Sigmoid colon (tissue), 7 donors: Measurements from ENCODE around the gene EGFLAM. TPM values are rescaled to one million over a fixed set of nuclear protein-coding genes. Genes with fewer than 3 reads are reported as not detected.

Experiments
- DNase-seq: peaks from one replicate; pipeline ENCODE4 v3.0.0-alpha.2; 2019
- H3K27ac ChIP-seq, 4 donors: fragments of 200-600 bp; sonication (generic); one replicate each; pipeline ENCODE4 v1.5.1; 2016 to 2019; ENCODE audit warnings: mild to moderate bottlenecking in 1 of 4
- H3K27me3 ChIP-seq, 3 donors: fragments of 200-600 bp; sonication (generic); one replicate each; pipeline ENCODE4 v1.5.1; 2019; ENCODE audit warnings: mild to moderate bottlenecking in 1 of 3
- H3K36me3 ChIP-seq, 4 donors: fragments of 200-600 bp; sonication (generic); one replicate each; pipeline ENCODE4 v1.5.1; 2016 to 2019
- H3K4me1 ChIP-seq, 4 donors: fragments of 200-600 bp; sonication (generic); one replicate each; pipeline ENCODE4 v1.5.1; 2017 to 2019
- H3K4me3 ChIP-seq, 4 donors: fragments of 200-600 bp; sonication (generic); one replicate each; pipeline ENCODE4 v1.5.1; 2017 to 2019; ENCODE audit warnings: mild to moderate bottlenecking in 2 of 4, moderate library complexity in 1 of 4
- H3K9me3 ChIP-seq, 4 donors: fragments of 200-600 bp in 3 of 4; sonication (generic) in 3 of 4; one replicate each; pipeline versions ENCODE4 v1.5.1 to v1.6.1; 2013 to 2019
- CTCF ChIP-seq, 4 experiments: fragments of 450-650 bp in 3 of 4; fragments of 200-600 bp in 1 of 4; IDR thresholded peaks; one replicate each; pipeline ENCODE4 v1.5.1; 2016 to 2019; ENCODE audit warnings: antibody characterized with exemption in 4 of 4, mild to moderate bottlenecking in 3 of 4, moderate library complexity in 2 of 4
- EP300 ChIP-seq, 4 donors: sonication (generic); formaldehyde crosslinking; IDR thresholded peaks; one replicate each; pipeline ENCODE4 v1.6.1; 2017; ENCODE audit warnings: antibody characterized with exemption in 4 of 4
- POLR2A ChIP-seq, 2 donors: fragments of 450-650 bp; IDR thresholded peaks; one replicate each; pipeline ENCODE4 v1.6.1; 2016; ENCODE audit warnings: antibody characterized with exemption in 2 of 2, mild to moderate bottlenecking in 2 of 2, moderate library complexity in 2 of 2
- POLR2AphosphoS5 ChIP-seq, 4 donors: sonication (generic); formaldehyde crosslinking; IDR thresholded peaks; one replicate each; pipeline ENCODE4 v1.6.1; 2017; ENCODE audit warnings: antibody characterized with exemption in 4 of 4
- WGBS, 2 donors: extraction: QIAGEN DNeasy Blood & Tissue Kit; methylation state at CpG; one replicate each; pipeline ENCODE4 v1.1.7; 2013; 5-methylcytosine and 5-hydroxymethylcytosine counted together
- intact Hi-C: fragments of 100-400 bp; cut with DNase I; formaldehyde crosslinking; loops from one replicate; pipeline ENCODE4 v1.15.1; 2023
- polyA plus RNA-seq, 3 donors: library from polyadenylated mRNA; stranded (reverse); fragments of 200-250 nt; gene quantifications; one replicate each; pipeline ENCODE4 v1.2.3, GENCODE V29; 2013
- total RNA-seq, 4 donors: library from RNA; depleted of rRNA; stranded (reverse); fragments of >200 nt; gene quantifications; one replicate each; pipeline ENCODE4 v1.1.0, GENCODE V29; 2016
- donor health status: healthy with polysubstance abuse.
- donor health status: Bipolar disorder and iron deficiency.
- donor health status: healthy.

Gene EGFLAM
- total and polyA plus RNA-seq, 7 donors: 0.46 to 5.7 (median 2.5) TPM

GRCh38 chr5:38263983-38264382, 5.6 kb downstream of the EGFLAM start:
- H3K4me1 ChIP-seq: peaks cover 0 to 3% (median 1%) of the 10 kb centered on the region in 4 donors
- H3K4me3 ChIP-seq: no peak overlapping the region
- no peaks in the 10 kb centered on the region for H3K9me3 ChIP-seq
- no peaks in the 10 kb centered on the region for H3K36me3 ChIP-seq
- no peak overlapping the region for H3K27ac ChIP-seq
- TF ChIP-seq EP300 (IDR thresholded peaks at IDR 0.05) (no peak), POLR2A (IDR thresholded peaks at IDR 0.05) (no peak), CTCF (IDR thresholded peaks at IDR 0.05) (no peak), POLR2AphosphoS5 (IDR thresholded peaks at IDR 0.05) (no peak)
- intact Hi-C loops: no loop called here
- 14 to 31% methylated on average over 6 of the region's 6 CpGs for WGBS, 2 donors
- DNase-seq: no peak
- H3K27me3 ChIP-seq: peaks cover 0 to 21% (median 2%) of the 10 kb centered on the region in 3 donors

- 26 to 35% methylated on average over 13 of the region's 13 CpGs for WGBS, 2 donors
- TF ChIP-seq CTCF (IDR thresholded peaks at IDR 0.05): peak in 2 of 4 experiments; percentile 50 to 66
- TF ChIP-seq POLR2A (IDR thresholded peaks at IDR 0.05): no peak
- TF ChIP-seq POLR2AphosphoS5 (IDR thresholded peaks at IDR 0.05): no peak
- no peak for TF ChIP-seq EP300 (IDR thresholded peaks at IDR 0.05)
- no peaks in the 10 kb centered on the region for H3K4me1 ChIP-seq
- DNase-seq: no peak
- peaks cover 0 to 15% (median 0%) of the 10 kb centered on the region in 3 donors for H3K27me3 ChIP-seq
- H3K4me3 ChIP-seq: no peak overlapping the region
- no peak overlapping the region for H3K27ac ChIP-seq
- no peaks in the 10 kb centered on the region for H3K9me3 ChIP-seq
- intact Hi-C loops: no loop called here
- no peaks in the 10 kb centered on the region for H3K36me3 ChIP-seq
These were observed 7.3 kb downstream of the EGFLAM start for GRCh38 chr5:38265546-38266179.

GRCh38 chr5:38267372-38267771, 9.0 kb downstream of the EGFLAM start:
- whole genome bisulfite sequencing, 2 donors: 59 to 81% methylated on average over 2 of the region's 2 CpGs

GRCh38 chr5:38273626-38274025, 15.3 kb downstream of the EGFLAM start:
- 77 to 90% methylated on average over 3 of the region's 3 CpGs for WGBS, 2 donors
- H3K4me3 ChIP-seq: no peak overlapping the region
- H3K27ac ChIP-seq: no peak overlapping the region
- H3K36me3 ChIP-seq: no peaks in the 10 kb centered on the region
- peaks cover 2 to 13% (median 4%) of the 10 kb centered on the region in 4 donors for H3K9me3 ChIP-seq
- no peak for TF ChIP-seq CTCF (IDR thresholded peaks at IDR 0.05)
- no peak for TF ChIP-seq POLR2AphosphoS5 (IDR thresholded peaks at IDR 0.05)
- no peak for TF ChIP-seq POLR2A (IDR thresholded peaks at IDR 0.05)
- no peak for TF ChIP-seq EP300 (IDR thresholded peaks at IDR 0.05)
- no peaks in the 10 kb centered on the region for H3K27me3 ChIP-seq
- DNase-seq: no peak
- intact Hi-C loops: no loop called here
- no peaks in the 10 kb centered on the region for H3K4me1 ChIP-seq

More at GRCh38 chr5:38267372-38267771, 9.0 kb downstream of the EGFLAM start:
- Histone ChIP-seq H3K4me1 (no peaks in the 10 kb centered on the region), H3K27me3 (peaks cover 0 to 15% (median 0%) of the 10 kb centered on the region in 3 donors), H3K36me3 (no peaks in the 10 kb centered on the region), H3K9me3 (no peaks in the 10 kb centered on the region), H3K27ac (no peak overlapping the region), H3K4me3 (no peak overlapping the region)
- TF ChIP-seq POLR2AphosphoS5 (IDR thresholded peaks at IDR 0.05) (no peak), EP300 (IDR thresholded peaks at IDR 0.05) (no peak), CTCF (IDR thresholded peaks at IDR 0.05) (no peak), POLR2A (IDR thresholded peaks at IDR 0.05) (no peak)
- no peak for DNase-seq
- intact Hi-C loops: no loop called here

GRCh38 chr5:38274370-38274769, 16.0 kb downstream of the EGFLAM start:
- Histone ChIP-seq H3K36me3 (no peaks in the 10 kb centered on the region), H3K9me3 (peaks cover 2 to 13% (median 4%) of the 10 kb centered on the region in 4 donors), H3K4me1 (no peaks in the 10 kb centered on the region), H3K4me3 (no peak overlapping the region), H3K27me3 (no peaks in the 10 kb centered on the region), H3K27ac (no peak overlapping the region)
- WGBS, 2 donors: 66 to 71% methylated on average over 1 of the region's 1 CpG
- no peak for DNase-seq
- intact Hi-C loops: no loop called here
- TF ChIP-seq EP300 (IDR thresholded peaks at IDR 0.05) (no peak), POLR2A (IDR thresholded peaks at IDR 0.05) (no peak), CTCF (IDR thresholded peaks at IDR 0.05) (no peak), POLR2AphosphoS5 (IDR thresholded peaks at IDR 0.05) (no peak)
